Activated T-cell treated with anti-CD3 and anti-CD28 coated beads, Interleukin-2, amount 50 U/mL, for 24 hours (primary cell): ENCODE measurements around the gene CFAP97.
"Not testable (repeated sequence)": the region's sequence is repeated elsewhere in the genome, so short reads cannot be mapped to it uniquely, and the experiment has no call there.

Experiments
- DNase-seq: peaks from one replicate; pipeline ENCODE4 v3.0.0-alpha.2; 2020
- H3K27ac Mint-ChIP-seq: 2 replicates; pipeline ENCODE4 v1.8.0; 2020; ENCODE audit warnings: mild to moderate bottlenecking, mixed read lengths
- H3K27me3 Mint-ChIP-seq: 2 replicates; pipeline ENCODE4 v1.8.0; 2020; ENCODE audit warnings: mixed read lengths
- H3K36me3 Mint-ChIP-seq: 2 replicates; pipeline ENCODE4 v1.8.0; 2020; ENCODE audit warnings: low read depth, mixed read lengths
- H3K4me1 Mint-ChIP-seq: 2 replicates; pipeline ENCODE4 v1.8.0; 2020; ENCODE audit warnings: low read depth, mixed read lengths
- H3K4me3 Mint-ChIP-seq: 2 replicates; pipeline ENCODE4 v1.8.0; 2020; ENCODE audit warnings: mild to moderate bottlenecking, moderate library complexity, mixed read lengths
- H3K9me3 Mint-ChIP-seq: 2 replicates; pipeline ENCODE4 v1.8.0; 2020; ENCODE audit warnings: mixed read lengths

CFAP97 gene

GRCh38 chr4:185120631-185120946, 83.2 kb downstream of the CFAP97 start:
- Mint-ChIP-seq H3K36me3 (no peaks in the 10 kb centered on the region), H3K4me1 (peaks cover 4% of the 10 kb centered on the region), H3K27me3 (peaks cover 30% of the 10 kb centered on the region), H3K27ac (no peak overlapping the region), H3K9me3 (no peaks in the 10 kb centered on the region), H3K4me3 (no peak overlapping the region)
- DNase-seq = no peak

DNA sequence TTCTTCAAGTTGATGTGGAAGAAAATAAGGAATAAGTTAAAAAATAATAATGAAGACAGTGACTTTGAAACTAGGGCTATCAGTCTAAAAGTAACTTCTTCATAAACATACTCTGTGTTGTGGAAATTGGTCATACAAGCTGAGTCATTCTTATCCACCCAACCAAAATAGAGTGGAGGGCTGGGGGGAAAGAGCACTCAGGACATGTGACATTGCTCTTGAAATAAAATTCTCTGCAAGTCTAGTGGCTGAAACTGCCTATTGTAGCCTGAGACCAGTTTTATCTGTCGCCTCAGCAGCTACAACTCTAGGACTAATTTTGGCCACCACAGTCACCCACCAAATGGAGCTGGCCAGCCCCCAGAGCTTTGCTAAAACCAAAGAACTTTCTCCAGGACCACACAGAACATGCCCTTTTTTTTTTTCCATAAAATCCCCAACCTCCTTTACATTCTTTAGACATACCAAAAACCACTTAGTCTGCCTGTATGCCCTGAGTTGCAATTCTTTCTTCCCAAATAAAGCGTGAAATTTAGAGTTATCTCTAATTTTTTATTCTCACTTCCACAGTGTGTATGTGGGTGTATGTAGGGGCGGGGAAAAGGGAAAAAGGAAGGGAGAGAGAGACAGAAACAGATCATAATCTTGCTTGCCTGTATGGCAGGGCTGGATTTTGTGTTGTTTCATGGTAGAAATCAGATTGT, 83.7 kb downstream of the CFAP97 start:
- no peak for DNase-seq
- Mint-ChIP-seq H3K4me1 (peaks cover 4% of the 10 kb centered on the region), H3K27me3 (peaks cover 25% of the 10 kb centered on the region), H3K4me3 (no peak overlapping the region), H3K36me3 (no peaks in the 10 kb centered on the region), H3K27ac (no peak overlapping the region), H3K9me3 (no peaks in the 10 kb centered on the region)

DNA sequence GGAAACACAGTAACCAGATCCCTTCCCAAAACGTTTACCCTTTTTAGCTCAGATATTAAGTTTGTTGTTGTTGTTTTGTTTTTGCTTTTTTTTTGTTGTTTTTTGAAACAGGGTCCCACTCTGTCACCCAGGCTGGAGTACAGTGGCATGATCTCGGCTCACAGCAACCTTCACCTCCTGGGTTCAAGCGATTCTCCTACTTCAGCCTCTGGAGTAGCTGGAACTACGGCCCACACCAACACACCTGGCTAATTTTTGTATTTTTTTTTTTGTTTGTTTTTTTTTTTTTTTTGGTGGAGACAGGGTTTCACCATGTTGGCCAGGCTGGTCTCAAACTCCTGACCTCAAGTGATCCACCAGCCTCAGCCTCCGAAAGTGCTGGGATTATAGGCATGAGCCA, 84.3 kb downstream of the CFAP97 start:
- DNase-seq, H3K27ac Mint-ChIP-seq, H3K4me3 Mint-ChIP-seq, H3K4me1 Mint-ChIP-seq, H3K9me3 Mint-ChIP-seq, H3K36me3 Mint-ChIP-seq: not testable (repeated sequence)
- peaks cover 21% of the 10 kb centered on the region for H3K27me3 Mint-ChIP-seq

- Mint-ChIP-seq H3K36me3 (no peaks in the 10 kb centered on the region), H3K9me3 (no peaks in the 10 kb centered on the region), H3K4me3 (no peak overlapping the region), H3K4me1 (peaks cover 4% of the 10 kb centered on the region), H3K27me3 (peaks cover 21% of the 10 kb centered on the region), H3K27ac (no peak overlapping the region)
- DNase-seq = no peak
Observed at GRCh38 chr4:185118876-185119275, 84.9 kb downstream of the CFAP97 start.

DNA sequence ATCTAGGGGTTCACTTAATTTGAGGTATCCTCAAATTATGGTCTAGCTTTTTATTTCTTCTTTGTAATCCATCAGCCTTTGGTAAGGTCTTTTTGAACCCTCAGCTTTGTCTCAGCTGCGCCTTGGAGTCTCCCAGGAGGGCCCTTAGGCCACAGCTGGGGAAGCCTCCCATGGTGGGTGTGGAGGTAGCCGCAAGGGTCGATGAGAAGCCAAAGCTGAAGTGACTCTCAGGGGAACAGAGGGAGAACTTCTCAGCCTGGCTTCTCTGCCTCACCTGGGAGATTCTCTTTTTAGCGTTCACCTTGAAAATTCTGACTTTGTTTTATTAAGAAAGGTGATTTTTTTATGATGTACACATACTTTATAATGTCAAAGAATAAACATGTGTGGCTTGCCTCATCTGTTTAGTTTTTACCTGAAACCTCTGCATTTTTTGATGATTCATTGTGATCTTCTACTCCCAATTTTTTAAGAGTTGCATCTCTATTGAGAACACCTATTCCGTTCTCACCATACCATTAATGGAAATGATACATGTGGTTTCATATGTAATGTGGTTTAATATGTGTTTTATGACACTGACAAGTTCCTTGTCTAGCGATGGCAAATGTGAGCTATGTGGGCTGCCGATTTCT, 86.4 kb downstream of the CFAP97 start:
- no peak for DNase-seq
- peaks cover 19% of the 10 kb centered on the region for H3K27me3 Mint-ChIP-seq
- no peaks in the 10 kb centered on the region for H3K36me3 Mint-ChIP-seq
- H3K9me3 Mint-ChIP-seq = no peaks in the 10 kb centered on the region
- H3K4me3 Mint-ChIP-seq = no peak overlapping the region
- no peak overlapping the region for H3K27ac Mint-ChIP-seq
- no peaks in the 10 kb centered on the region for H3K4me1 Mint-ChIP-seq

- no peaks in the 10 kb centered on the region for H3K4me1 Mint-ChIP-seq
- no peaks in the 10 kb centered on the region for H3K9me3 Mint-ChIP-seq
- H3K27me3 Mint-ChIP-seq = peaks cover 20% of the 10 kb centered on the region
- no peak for DNase-seq
- H3K36me3 Mint-ChIP-seq = no peaks in the 10 kb centered on the region
- no peak overlapping the region for H3K4me3 Mint-ChIP-seq
- H3K27ac Mint-ChIP-seq = no peak overlapping the region
Observed at GRCh38 chr4:185115827-185116232, 88.0 kb downstream of the CFAP97 start.

DNA sequence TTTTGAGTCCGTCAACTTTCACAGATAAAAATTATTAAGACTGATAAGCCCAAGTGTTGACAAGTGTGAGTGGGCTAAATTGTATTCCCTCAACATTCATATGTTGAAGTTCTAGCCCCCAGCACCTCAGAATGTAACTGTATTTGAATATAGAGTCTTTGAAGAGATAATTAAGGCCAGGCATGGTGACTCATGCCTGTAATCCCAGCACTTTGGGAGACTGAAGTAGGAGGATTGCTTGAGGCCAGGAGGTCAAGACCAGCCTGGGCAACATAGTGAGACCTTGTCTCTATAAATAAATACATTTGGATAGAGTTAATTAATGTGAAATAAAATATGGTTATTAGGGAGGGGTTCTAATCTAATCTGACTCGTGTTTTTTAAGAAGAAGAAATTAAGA, 90.5 kb downstream of the CFAP97 start:
- Mint-ChIP-seq H3K4me1 (no peaks in the 10 kb centered on the region), H3K36me3 (no peaks in the 10 kb centered on the region), H3K9me3 (no peaks in the 10 kb centered on the region), H3K27me3 (peaks cover 20% of the 10 kb centered on the region), H3K4me3 (no peak overlapping the region), H3K27ac (no peak overlapping the region)
- no peak for DNase-seq

DNA sequence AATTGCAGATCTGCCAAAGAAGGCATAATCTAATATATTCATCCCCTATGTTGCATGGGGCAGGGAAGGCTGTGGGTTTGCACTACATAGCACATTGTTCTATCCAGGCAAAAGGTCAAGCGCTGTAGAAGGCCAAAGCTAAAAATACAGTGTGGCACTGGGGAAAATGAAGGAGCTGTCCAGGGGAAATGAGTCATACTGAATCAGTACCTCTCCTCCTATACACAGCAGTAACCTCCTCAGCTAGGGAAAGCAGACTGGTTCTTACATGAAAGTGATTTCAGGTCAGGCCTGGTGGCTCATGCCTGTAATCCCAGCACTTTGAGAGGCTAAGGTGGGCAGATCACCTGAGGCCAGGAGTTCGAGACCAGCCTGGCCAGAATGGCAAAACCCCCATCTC, 91.7 kb downstream of the CFAP97 start:
- H3K4me1 Mint-ChIP-seq = no peaks in the 10 kb centered on the region
- peaks cover 28% of the 10 kb centered on the region for H3K27me3 Mint-ChIP-seq
- no peak overlapping the region for H3K27ac Mint-ChIP-seq
- H3K9me3 Mint-ChIP-seq = no peaks in the 10 kb centered on the region
- H3K4me3 Mint-ChIP-seq = no peak overlapping the region
- DNase-seq = no peak
- no peaks in the 10 kb centered on the region for H3K36me3 Mint-ChIP-seq

DNA sequence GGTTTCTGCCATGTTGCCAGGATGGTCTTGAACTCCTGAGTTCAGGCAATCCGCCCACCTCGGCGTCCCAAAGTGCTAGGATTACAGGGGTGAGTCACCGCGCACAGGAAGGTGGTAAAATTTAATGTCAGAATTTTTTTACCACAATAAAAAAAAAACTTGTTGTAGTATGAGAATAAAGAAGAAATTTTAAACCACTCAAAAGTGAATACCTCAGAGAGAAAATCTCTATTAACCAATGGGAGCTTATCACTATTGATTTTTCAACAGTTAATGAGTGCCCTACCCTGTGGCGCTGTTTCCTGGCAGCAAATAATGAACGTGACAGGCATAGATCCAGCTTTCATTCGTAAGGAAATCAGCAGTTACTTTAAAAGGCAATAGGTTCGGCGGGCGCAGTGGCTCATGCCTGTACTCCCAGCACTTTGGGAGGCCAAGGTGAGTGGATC, 93.4 kb downstream of the CFAP97 start:
- no peak for DNase-seq
- no peaks in the 10 kb centered on the region for H3K9me3 Mint-ChIP-seq
- peaks cover 24% of the 10 kb centered on the region for H3K27me3 Mint-ChIP-seq
- no peak overlapping the region for H3K27ac Mint-ChIP-seq
- no peak overlapping the region for H3K4me3 Mint-ChIP-seq
- no peaks in the 10 kb centered on the region for H3K36me3 Mint-ChIP-seq
- no peaks in the 10 kb centered on the region for H3K4me1 Mint-ChIP-seq

- H3K9me3 Mint-ChIP-seq = no peaks in the 10 kb centered on the region
- H3K27ac Mint-ChIP-seq = no peak overlapping the region
- H3K36me3 Mint-ChIP-seq = no peaks in the 10 kb centered on the region
- peaks cover 24% of the 10 kb centered on the region for H3K27me3 Mint-ChIP-seq
- no peak for DNase-seq
- H3K4me1 Mint-ChIP-seq = no peaks in the 10 kb centered on the region
- no peak overlapping the region for H3K4me3 Mint-ChIP-seq
Observed at GRCh38 chr4:185109736-185110135, 94.1 kb downstream of the CFAP97 start.
